Dermis blood vessel endothelial cell (primary cell): ENCODE measurements around the gene DOK1. TPM values are rescaled to one million over a fixed set of nuclear protein-coding genes. Genes with fewer than 3 reads are reported as not detected.

Experiments
- DNase-seq: peaks from one replicate; pipeline ENCODE4 v3.0.0; 2010
- total RNA-seq: library from RNA; depleted of rRNA; stranded (reverse); fragments of >200 nt; gene quantifications from 2 replicates; pipeline ENCODE4 v1.2.3, GENCODE V29; 2014

Gene DOK1
- 20.8 and 21.5 TPM in 2 replicates for total RNA-seq

- DNase-seq, result peak; percentile 73
These were observed at the start of gene DOK1, which contains the start of gene LOXL3 for GRCh38 chr2:74553892-74554819. DOK1 (plus strand) TSS chr2:74554720; CDS start chr2:74554755, 35 bp downstream. LOXL3 (minus strand) TSS chr2:74553942; CDS start chr2:74552634, 1,308 bp downstream.

- no peak for DNase-seq
These were observed 48.9 kb upstream of the DOK1 start for GRCh38 chr2:74505448-74506246.

- DNase-seq, result peak; percentile 98
These were observed 47.2 kb upstream of the DOK1 start, which contains the start of gene PCGF1 for GRCh38 chr2:74507145-74507925. PCGF1 (minus strand) TSS chr2:74507695; CDS start chr2:74507668, 27 bp downstream.

- DNase-seq, result peak; percentile 30
These were observed 46.5 kb upstream of the DOK1 start for GRCh38 chr2:74507926-74508520.

- no peak for DNase-seq
These were observed 44.2 kb upstream of the DOK1 start for GRCh38 chr2:74510272-74510671.

GRCh38 chr2:74511104-74511989 is 43.2 kb upstream of the DOK1 start:
- no peak for DNase-seq

- no peak for DNase-seq
These were observed 41.5 kb upstream of the DOK1 start for GRCh38 chr2:74512744-74513604.

- no peak for DNase-seq
These were observed 40.7 kb upstream of the DOK1 start for GRCh38 chr2:74513605-74514367.

GRCh38 chr2:74514368-74515270 is 39.9 kb upstream of the DOK1 start, which contains the start of gene TLX2:
TLX2 (plus strand) TSS chr2:74514450; CDS start chr2:74514807, 357 bp downstream.
- peak; percentile 9 for DNase-seq

GRCh38 chr2:74515271-74515980 is 39.1 kb upstream of the DOK1 start:
- no peak for DNase-seq

- peak; percentile 71 for DNase-seq
These were observed 38.4 kb upstream of the DOK1 start for GRCh38 chr2:74515981-74516633.

- no peak for DNase-seq
These were observed 37.9 kb upstream of the DOK1 start for GRCh38 chr2:74516650-74517049.

GRCh38 chr2:74522516-74522915 is 32.0 kb upstream of the DOK1 start:
- no peak for DNase-seq

- no peak for DNase-seq
These were observed 30.5 kb upstream of the DOK1 start for GRCh38 chr2:74524005-74524404.

GRCh38 chr2:74524955-74525716 is 29.4 kb upstream of the DOK1 start:
- no peak for DNase-seq
